Testis (tissue), 2 donors: Measurements from ENCODE around the gene CGNL1.

Experiments used
- CTCF ChIP-seq, 3 experiments: fragments of 450-650 bp in 2 of 3; fragments of 200-600 bp in 1 of 3; sonication (generic) in 1 of 3; IDR thresholded peaks; one replicate each; pipeline ENCODE4 v1.5.1; 2016 to 2019; ENCODE audit warnings: antibody characterized with exemption in 3 of 3, mild to moderate bottlenecking in 2 of 3, moderate library complexity in 1 of 3
- POLR2A ChIP-seq: fragments of 450-650 bp; IDR thresholded peaks from one replicate; pipeline ENCODE4 v1.6.1; 2017; ENCODE audit warnings: antibody characterized with exemption, mild to moderate bottlenecking, moderate library complexity

GRCh38 chr15:57458356-57458781 lies 82.1 kb downstream of the CGNL1 start:
- TF ChIP-seq POLR2A: no peak
- TF ChIP-seq CTCF (IDR thresholded peaks at IDR 0.05): no peak
